Right forelimb (tissue), 1 donor: ENCODE measurements around the gene SUN1.
"Not testable (repeated sequence)": the region's sequence is repeated elsewhere in the genome, so short reads cannot be mapped to it uniquely, and the experiment has no call there.

Experiments
- DNase-seq: peaks from one replicate; pipeline ENCODE4 v3.0.0-alpha.2; 2018

SUN1 gene

DNA sequence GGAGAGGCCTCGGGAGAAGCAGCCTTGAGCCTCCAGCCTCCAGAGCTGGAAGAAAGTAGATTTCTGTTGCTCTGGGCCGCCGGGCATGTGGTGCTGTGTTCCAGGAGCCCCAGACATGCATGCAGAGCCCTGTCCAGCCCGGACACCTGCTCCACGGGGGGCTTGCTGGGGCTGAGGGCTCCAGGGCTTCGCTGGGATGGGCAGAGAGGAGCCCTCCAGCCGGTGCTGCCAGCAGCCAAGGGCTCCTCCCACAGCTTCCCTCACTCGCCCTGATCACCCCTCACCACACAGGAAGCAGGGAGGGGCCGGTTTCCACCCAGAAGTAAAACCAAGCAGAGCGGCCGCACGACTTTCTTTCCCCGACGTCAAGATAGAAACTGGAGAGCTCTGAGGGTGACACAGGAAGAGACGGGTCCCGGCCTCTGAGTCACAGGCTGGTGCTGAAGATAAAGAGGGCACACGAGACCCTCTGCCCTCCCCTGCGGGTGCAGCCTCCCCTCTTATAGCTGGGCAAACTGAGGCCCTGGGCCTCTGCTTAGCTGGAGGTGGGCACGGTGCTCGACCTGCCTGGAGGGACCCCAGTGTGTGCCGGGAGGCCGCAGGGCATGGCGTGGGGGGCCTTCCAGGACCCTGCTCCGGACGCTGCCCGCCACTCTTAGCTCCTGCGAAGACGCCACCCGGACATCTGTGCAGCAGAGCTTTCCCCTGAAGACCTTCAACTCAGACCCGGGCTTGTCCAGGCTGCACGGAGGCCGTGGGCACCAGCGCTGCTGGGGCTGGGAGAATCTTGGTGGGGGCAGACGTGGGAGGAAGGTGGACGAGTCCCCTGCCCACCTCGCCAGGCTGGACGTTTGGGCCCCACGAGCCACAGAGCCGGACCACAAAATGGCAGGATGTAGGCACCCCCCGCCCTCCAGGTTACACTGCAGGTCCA is 91.1 kb downstream of the SUN1 start:
- peak; percentile 66 for DNase-seq

DNA sequence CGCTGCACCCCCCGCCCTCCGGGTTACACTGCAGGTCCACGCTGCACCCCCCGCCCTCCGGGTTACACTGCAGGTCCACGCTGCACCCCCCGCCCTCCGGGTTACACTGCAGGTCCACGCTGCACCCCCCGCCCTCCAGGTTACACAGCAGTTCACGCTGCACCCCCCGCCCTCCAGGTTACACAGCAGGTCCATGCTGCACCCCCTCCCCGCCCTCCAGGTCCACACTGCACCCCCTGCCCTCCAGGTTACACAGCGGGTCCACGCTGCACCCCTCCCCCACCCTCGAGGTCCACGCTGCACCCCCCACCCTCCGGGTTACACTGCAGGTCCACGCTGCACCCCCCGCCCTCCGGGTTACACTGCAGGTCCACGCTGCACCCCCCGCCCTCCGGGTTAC is 91.8 kb downstream of the SUN1 start:
- DNase-seq: not testable (repeated sequence)
